LoVo (cell line): ENCODE results near the gene TCP11.
A peak's percentile ranks its signal among the peaks of the same experiment; 100 is the strongest.

Experiments used
- DNase-seq: peaks from one replicate; pipeline ENCODE4 v3.0.0-alpha.2; 2016; ENCODE audit warnings: low spot score

TCP11 gene

GRCh38 chr6:35092362-35093117, 48.6 kb downstream of the TCP11 start:
- DNase-seq, result peak; percentile 32

DNA sequence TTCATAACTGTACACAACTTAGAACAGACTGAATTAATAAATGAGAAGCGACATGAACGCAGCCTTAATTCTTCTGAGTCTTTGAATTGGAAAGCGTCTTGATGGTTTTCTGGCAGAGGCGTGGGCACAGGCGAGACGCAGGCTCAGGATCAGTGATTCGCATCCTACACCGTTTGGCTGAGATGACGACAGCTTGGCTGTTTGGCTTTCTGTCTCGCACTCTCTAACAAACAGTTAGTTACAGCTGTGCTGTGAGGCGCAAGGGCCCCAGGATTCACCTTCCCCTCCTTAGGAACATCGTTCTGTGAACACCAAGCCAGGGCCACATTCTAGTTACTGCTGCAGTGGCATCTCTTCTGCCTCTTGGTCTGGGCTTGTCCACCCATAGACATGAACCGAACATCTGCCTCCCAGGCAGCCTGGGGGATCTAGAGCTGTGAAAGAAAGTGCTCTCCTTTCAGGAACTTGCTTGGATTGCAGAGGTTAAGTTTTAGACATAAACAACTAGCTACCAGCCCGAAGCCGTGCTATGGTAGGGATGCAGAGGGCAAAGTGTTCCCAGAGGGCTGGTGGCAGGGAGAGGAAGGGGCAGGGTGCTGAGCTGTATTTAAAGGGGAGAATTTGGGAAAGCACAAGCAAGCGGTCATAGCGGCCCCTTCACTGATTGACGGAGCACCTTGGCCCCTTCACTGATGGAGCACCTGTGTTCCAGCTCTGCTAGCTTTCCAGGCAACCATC, 49.6 kb downstream of the TCP11 start:
- DNase-seq, result no peak

- DNase-seq, result no peak
Measured at GRCh38 chr6:35090734-35091133, 50.4 kb downstream of the TCP11 start.

GRCh38 chr6:35089935-35090505, 51.1 kb downstream of the TCP11 start:
- no peak for DNase-seq

DNA sequence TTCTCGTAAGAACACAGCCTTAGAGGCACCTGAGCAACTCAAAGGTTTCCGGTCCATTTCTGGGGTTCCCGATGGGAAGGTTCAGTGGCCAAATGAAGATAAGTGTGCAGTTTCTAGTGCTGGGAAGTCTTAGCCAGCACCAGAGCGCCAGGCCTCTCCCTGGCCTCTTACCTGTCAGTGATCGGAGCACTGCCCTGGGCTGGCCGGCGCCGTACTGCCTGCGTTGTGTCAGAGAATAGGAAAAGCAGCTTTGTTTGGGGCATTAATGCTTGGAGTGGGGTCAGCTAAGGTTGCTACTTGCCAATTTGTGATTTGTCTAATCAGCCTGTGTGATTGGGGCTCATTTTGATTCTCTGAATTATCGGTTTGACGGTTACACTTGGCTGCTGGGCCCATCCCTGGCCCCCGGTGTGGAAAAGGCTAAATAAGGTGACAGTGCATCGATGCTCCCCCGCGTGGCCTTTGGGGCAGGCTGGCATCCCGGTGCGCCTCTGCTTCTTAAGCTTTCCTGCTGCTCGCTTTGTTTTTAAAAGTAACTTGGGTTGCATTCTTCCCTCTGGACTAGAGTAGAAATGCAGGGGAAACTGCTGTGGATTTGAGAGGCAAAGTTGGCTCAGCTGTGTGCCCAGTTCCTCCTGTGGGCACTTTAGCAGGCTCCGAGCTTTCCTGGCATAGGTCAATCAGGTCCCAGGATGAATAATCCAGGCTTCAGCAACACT, 51.8 kb downstream of the TCP11 start:
- no peak for DNase-seq

- no peak for DNase-seq
Measured at GRCh38 chr6:35088281-35089215, 52.6 kb downstream of the TCP11 start.

DNA sequence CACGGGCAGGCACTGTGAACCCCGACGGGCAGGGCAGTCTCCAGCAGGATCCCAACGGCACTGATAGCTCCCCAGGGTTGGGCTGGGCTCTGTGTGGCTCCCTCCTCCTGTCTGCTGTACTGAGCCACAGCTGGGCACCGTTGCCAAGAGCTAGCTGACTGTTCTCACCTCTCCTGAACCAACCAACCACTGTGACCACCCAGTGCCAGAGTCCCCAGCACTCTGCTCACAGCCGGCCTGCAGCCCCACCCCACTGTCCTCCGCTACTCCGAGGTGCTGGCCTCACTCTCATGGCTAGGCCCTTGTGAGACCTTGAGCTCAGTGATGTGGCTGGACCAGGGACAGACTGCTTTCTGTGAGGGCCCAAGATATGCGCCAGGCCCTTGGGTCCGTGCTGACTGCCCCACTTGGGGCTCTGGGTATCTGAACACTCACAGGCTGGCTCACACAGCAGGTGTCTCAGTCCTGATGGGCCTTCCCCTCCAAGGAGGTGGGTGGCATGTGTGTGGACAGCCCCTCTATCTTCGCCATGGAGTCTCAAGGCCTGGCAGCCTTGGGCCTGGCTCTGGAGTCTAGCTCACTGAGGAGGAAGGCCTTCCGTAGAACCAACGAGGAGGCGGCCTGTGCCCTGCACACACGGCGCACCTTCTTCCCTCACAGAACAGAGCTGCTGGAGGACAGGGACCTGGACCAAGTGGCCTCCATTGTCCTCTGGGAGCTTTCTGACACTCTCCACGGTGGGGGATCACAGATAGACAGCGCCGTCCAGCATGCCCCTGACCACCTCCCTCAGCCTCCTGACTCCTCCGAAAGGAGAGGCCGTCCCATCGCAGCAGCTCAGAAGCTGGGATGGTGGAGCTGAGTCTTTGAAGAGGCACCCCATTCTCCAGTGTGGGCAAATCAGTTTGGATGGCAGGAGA, 53.5 kb downstream of the TCP11 start:
- DNase-seq, result no peak

GRCh38 chr6:35086636-35087360, 54.3 kb downstream of the TCP11 start:
- DNase-seq, result no peak

DNA sequence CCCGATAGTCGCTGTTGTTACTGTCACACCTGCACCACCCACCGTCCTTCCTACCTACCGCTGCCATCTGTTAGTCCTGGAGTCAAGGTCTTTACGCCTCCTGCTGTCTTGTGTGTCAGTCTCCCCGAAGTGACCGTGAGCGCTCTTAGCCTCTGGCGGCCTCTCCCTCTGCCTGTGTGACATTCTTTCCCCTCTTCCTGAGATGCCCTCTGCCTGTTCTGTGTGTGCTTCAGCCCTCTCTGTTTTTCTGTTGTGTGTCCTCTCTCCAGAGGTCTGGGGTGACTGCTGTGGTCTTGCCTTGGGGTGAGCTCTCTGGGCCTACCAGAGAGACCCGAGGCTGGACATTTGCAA, 54.9 kb downstream of the TCP11 start:
- DNase-seq, result no peak

DNA sequence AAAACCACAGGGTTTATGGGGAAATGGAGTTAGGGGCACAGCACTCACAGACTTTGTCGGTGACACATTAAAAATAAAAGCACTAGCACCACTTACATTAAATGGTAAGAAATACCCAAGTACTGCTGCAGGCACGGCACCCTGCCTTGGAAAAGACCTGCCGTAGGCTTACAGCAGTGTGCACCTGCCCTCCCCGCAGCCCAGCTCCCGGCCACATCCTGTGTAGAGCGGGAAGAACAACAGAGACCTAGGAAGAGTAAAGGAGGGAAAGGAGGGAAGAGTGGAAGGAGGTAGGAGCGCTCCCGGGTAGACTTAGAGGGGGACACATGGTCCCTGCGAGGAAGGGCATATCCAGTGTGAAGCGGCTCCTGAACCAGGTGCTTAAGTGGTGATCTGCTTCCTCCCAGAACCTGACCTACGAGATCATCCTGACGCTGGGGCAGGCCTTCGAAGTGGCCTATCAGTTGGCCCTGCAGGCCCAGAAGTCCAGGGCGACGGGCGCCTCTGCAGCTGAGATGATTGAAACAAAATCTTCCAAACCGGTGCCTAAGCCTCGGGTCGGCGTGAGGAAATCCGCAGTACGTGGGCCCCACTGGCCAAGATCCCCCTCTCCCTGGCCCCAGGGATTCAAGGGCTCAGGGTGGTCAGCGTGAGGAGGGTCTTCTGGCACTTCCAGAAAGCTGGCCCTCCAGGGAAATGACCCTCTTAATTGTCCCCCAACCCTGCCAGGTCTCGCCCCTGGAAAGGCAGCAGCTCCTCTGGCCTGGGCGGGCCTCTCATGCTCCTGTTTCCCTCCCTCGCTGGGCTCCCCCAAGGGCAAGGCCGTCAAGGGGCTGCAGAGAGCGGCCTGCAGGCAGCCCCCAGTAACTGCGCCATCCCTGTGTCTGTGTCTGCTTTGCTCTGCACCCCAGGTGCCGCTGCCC, 55.5 kb downstream of the TCP11 start:
- DNase-seq, result no peak

GRCh38 chr6:35084511-35085203, 56.5 kb downstream of the TCP11 start:
- no peak for DNase-seq

DNA sequence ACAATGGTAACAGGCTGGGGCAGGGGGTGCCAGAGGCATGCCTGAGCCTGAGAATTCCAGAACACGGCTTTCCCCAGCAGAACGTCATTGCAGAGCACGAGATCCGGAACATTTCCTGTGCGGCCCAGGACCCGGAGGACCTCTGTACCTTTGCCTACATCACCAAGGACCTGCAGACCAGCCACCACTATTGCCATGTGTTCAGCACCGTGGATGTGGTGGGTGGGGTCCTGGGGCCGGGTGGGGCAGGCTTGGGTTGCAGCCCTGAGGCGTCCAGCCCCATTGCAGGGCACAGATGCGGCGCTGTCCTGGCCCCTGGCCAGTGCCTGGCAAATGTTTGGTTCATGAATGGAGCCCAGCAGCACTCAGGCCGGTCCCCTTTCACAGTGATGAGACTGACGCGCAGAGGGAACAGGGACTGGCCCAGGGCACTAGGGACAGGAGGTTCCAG, 57.1 kb downstream of the TCP11 start:
- no peak for DNase-seq

DNA sequence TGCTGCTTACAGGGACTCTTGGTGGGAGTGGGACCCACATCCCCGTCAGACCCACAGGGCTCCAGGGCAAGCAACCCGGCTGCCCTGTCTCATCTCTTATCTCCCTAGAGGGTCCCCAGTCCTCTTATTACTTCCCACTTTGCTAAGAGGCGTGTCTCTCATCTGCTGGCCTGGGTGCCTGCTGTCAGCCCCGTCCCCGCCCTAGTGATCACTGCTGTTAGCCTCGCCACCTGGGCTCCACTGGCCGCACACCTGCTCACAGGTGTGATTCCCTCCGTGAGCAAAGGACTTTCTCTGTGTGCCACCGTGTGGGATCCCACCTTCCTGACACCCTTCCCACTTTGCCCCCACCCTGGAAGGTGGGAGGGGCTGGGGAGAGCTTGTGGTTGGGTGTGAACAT, 57.6 kb downstream of the TCP11 start:
- DNase-seq, result no peak

- DNase-seq, result no peak
Measured at GRCh38 chr6:35082733-35083403, 58.3 kb downstream of the TCP11 start.

GRCh38 chr6:35082046-35082732, 59.0 kb downstream of the TCP11 start:
- DNase-seq, result no peak

DNA sequence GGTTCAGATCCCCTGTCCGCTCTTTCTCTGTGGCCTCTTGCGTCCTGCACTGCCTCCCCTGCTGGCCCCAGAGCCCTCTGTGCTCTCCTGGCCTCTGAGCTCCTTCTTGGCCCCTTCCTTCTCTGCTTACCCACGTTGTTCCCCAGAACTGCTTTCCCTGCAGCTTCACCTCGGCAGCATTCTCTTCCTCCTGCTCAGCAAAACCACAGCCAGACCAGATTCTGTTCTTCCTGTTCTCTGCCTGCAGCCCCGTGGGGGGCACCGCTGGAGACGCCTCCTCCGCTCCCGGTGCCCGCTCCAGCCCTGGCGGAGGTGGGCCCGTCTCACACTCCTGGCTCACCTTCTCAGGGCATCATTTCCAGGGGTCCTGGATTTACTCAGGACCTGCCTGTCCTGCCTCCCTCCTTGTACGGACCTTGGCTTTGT, 59.7 kb downstream of the TCP11 start:
- DNase-seq, result no peak
